BLaER1 (cell line): ENCODE results near the gene KSR1.
A peak's percentile ranks its signal among the peaks of the same experiment; 100 is the strongest.
"Not testable (repeated sequence)": the region's sequence is repeated elsewhere in the genome, so short reads cannot be mapped to it uniquely, and the experiment has no call there.

Source experiments
- H3K27ac ChIP-seq: shearing (Covaris generic); formaldehyde crosslinking; 2 replicates; pipeline ENCODE4 v1.8.1; 2022
- H3K27me3 ChIP-seq: shearing (Covaris generic); formaldehyde crosslinking; 2 replicates; pipeline ENCODE4 v1.8.1; 2022
- H3K36me3 ChIP-seq: shearing (Covaris generic); formaldehyde crosslinking; 2 replicates; pipeline ENCODE4 v1.8.1; 2022
- H3K4me1 ChIP-seq: shearing (Covaris generic); formaldehyde crosslinking; 2 replicates; pipeline ENCODE4 v1.8.1; 2022
- H3K4me2 ChIP-seq: shearing (Covaris generic); formaldehyde crosslinking; 2 replicates; pipeline ENCODE4 v1.8.1; 2022
- H3K4me3 ChIP-seq: shearing (Covaris generic); formaldehyde crosslinking; 2 replicates; pipeline ENCODE4 v1.8.1; 2022
- H3K9ac ChIP-seq: shearing (Covaris generic); formaldehyde crosslinking; 2 replicates; pipeline ENCODE4 v1.8.1; 2022
- H3K9me3 ChIP-seq: shearing (Covaris generic); formaldehyde crosslinking; 2 replicates; pipeline ENCODE4 v1.8.1; 2022
- H4K20me1 ChIP-seq: shearing (Covaris generic); formaldehyde crosslinking; 2 replicates; pipeline ENCODE4 v1.8.1; 2022
- Cebpa-rat ChIP-seq: shearing (Covaris generic); IDR thresholded peaks from 2 replicates; pipeline ENCODE4 v1.8.1; 2022

KSR1 gene

DNA sequence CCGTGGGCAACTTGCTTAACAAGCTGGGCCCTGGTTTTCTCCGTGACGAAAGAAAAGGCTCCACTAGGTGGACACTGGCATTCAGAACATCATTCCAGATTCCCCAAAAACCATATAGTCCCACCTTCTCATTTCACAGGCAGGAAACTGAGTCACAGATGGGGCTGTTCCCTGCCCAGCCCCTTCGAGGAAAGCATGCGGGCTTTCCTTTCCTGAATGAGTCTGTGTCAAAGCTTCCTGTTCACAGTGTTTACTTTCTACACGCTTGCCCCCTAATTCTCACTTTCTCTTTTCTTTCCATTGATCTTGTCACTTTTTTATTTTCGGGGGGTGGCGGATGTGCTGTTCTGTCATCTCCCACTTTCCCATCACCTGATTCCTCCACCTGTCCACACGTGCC is 164.5 kb downstream of the KSR1 start:
- peak overlapping the region; percentile 46; the same call in 1 of the 2 replicates for H3K9ac ChIP-seq
- H3K9me3 ChIP-seq, result no peaks in the 10 kb centered on the region

GRCh38 chr17:27621536-27621935 is 165.3 kb downstream of the KSR1 start:
- Histone ChIP-seq H3K4me3 (no peak overlapping the region), H3K9me3 (peaks cover 4% of the 10 kb centered on the region; the same call in 1 of the 2 replicates), H3K27ac (no peak overlapping the region), H3K4me2 (peak overlapping the region; percentile 63), H3K9ac (no peak overlapping the region), H4K20me1 (no peaks in the 10 kb centered on the region), H3K27me3 (no peaks in the 10 kb centered on the region), H3K4me1 (peaks cover 51% of the 10 kb centered on the region), H3K36me3 (peaks cover 36% of the 10 kb centered on the region)
- TF ChIP-seq Cebpa-rat, result no peak

More for the DNA sequence above, 164.5 kb downstream of the KSR1 start:
- Histone ChIP-seq H3K4me3 (no peak overlapping the region), H3K4me2 (peak overlapping the region; percentile 63), H3K27me3 (no peaks in the 10 kb centered on the region), H3K27ac (no peak overlapping the region), H3K4me1 (peaks cover 59% of the 10 kb centered on the region), H3K36me3 (peaks cover 32% of the 10 kb centered on the region), H4K20me1 (no peaks in the 10 kb centered on the region)
- TF ChIP-seq Cebpa-rat, result no peak

- no peak overlapping the region for H3K4me3 ChIP-seq
- H3K4me1 ChIP-seq, result peaks cover 46% of the 10 kb centered on the region
- H3K27ac ChIP-seq, result 0 out of 2 replicates have a peak overlapping the region, but pooled peaks have one; percentile 35
- H3K9me3 ChIP-seq, result peaks cover 9% of the 10 kb centered on the region; the same call in 1 of the 2 replicates
- peaks cover 40% of the 10 kb centered on the region for H3K36me3 ChIP-seq
- H3K27me3 ChIP-seq, result no peaks in the 10 kb centered on the region
- no peak overlapping the region for H3K9ac ChIP-seq
- no peak for TF ChIP-seq Cebpa-rat
- no peaks in the 10 kb centered on the region for H4K20me1 ChIP-seq
- H3K4me2 ChIP-seq, result peak overlapping the region; percentile 63
These were observed 165.8 kb downstream of the KSR1 start for GRCh38 chr17:27621942-27622559.

GRCh38 chr17:27622986-27623385 is 166.7 kb downstream of the KSR1 start:
- Histone ChIP-seq H3K4me1 (peaks cover 38% of the 10 kb centered on the region), H4K20me1 (no peaks in the 10 kb centered on the region), H3K9ac (no peak overlapping the region), H3K27me3 (no peaks in the 10 kb centered on the region), H3K4me3 (no peak overlapping the region), H3K9me3 (peaks cover 9% of the 10 kb centered on the region; the same call in 1 of the 2 replicates), H3K27ac (no peak overlapping the region), H3K36me3 (peaks cover 31% of the 10 kb centered on the region), H3K4me2 (peak overlapping the region; percentile 63; the same call in 1 of the 2 replicates)
- TF ChIP-seq Cebpa-rat, result no peak

- Histone ChIP-seq H3K9ac (no peak overlapping the region), H3K36me3 (peaks cover 25% of the 10 kb centered on the region; the same call in 1 of the 2 replicates), H3K4me1 (peaks cover 38% of the 10 kb centered on the region), H3K9me3 (peaks cover 9% of the 10 kb centered on the region; the same call in 1 of the 2 replicates), H3K4me3 (no peak overlapping the region), H3K27ac (no peak overlapping the region), H4K20me1 (no peaks in the 10 kb centered on the region), H3K27me3 (no peaks in the 10 kb centered on the region), H3K4me2 (0 out of 2 replicates have a peak overlapping the region, but pooled peaks have one; percentile 63)
- no peak for TF ChIP-seq Cebpa-rat
These were observed 167.4 kb downstream of the KSR1 start for GRCh38 chr17:27623614-27624013.

DNA sequence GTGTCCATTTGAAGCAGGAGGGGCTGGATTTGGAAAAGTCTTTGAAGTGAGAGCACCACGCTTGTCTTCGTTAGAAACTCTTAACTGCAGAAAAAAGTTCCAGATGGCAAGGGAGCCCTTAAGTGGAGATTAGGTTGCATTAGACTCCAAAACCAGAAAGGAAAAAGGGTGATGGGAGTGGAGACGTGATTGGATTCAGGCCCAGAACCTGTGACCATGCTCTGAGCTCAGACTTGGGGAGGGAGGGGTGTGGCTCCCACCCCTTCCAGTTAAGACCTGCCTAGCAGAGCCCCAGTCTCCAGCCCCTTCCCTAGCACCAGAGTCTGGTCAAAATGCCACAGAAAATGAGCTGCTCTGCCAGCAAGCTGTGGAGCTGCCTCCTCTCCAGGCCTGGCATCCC is 168.3 kb downstream of the KSR1 start:
- Histone ChIP-seq H3K4me1 (peaks cover 45% of the 10 kb centered on the region), H3K4me3 (no peak overlapping the region), H3K36me3 (peaks cover 25% of the 10 kb centered on the region; the same call in 1 of the 2 replicates), H3K9ac (no peak overlapping the region), H4K20me1 (no peaks in the 10 kb centered on the region), H3K27me3 (no peaks in the 10 kb centered on the region), H3K4me2 (no peak overlapping the region), H3K9me3 (peaks cover 9% of the 10 kb centered on the region; the same call in 1 of the 2 replicates), H3K27ac (no peak overlapping the region)
- no peak for TF ChIP-seq Cebpa-rat

DNA sequence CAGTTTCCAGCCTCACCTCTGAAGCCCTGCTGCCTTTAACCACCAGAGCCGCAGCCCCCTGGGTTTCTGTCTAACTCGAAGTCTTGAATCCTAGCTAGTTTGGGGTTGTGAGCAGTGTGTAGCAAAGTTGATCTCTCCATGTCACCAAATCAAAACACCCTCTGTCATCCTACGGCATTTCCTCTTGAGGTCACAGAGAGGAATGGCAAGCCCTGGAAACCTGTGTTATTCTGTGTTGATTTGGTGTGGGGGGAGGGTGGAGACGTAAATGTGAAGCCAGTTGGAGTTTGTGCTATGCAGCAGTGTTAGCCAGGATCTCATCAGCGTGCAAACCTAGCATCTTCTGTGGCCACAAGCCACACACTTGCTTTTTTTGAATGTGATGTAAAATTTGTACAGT is 169.6 kb downstream of the KSR1 start:
- Histone ChIP-seq H3K27me3 (no peaks in the 10 kb centered on the region), H3K9ac (no peak overlapping the region), H3K9me3 (peaks cover 9% of the 10 kb centered on the region; the same call in 1 of the 2 replicates), H3K4me3 (no peak overlapping the region), H3K4me1 (peaks cover 48% of the 10 kb centered on the region), H4K20me1 (no peaks in the 10 kb centered on the region), H3K4me2 (no peak overlapping the region), H3K36me3 (peaks cover 25% of the 10 kb centered on the region; the same call in 1 of the 2 replicates), H3K27ac (no peak overlapping the region)
- TF ChIP-seq Cebpa-rat, result no peak

DNA sequence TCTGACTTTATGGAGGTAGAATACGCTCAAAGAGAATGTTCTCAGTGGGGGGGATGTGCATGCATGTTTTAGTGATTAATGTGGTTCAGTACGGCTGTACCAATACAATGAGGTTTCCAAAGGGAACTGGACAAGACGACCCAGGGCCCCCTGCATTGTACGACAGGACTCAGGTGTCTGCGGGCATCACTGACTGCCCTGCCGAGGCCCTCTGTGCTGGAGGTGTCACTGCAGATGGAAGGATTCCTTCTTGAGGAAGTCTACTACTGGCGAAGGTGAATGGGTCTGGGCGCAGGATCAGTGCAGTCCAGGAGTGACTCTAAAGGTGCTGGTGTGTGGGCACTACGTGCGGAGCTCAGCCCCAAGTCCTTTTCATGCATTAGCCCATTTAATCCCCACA is 171.3 kb downstream of the KSR1 start:
- H3K4me2 ChIP-seq, result no peak overlapping the region
- peaks cover 25% of the 10 kb centered on the region; the same call in 1 of the 2 replicates for H3K36me3 ChIP-seq
- peaks cover 9% of the 10 kb centered on the region; the same call in 1 of the 2 replicates for H3K9me3 ChIP-seq
- no peaks in the 10 kb centered on the region for H3K27me3 ChIP-seq
- H3K4me3 ChIP-seq, result no peak overlapping the region
- peaks cover 42% of the 10 kb centered on the region for H3K4me1 ChIP-seq
- H3K27ac ChIP-seq, result no peak overlapping the region
- no peak for TF ChIP-seq Cebpa-rat
- H4K20me1 ChIP-seq, result no peaks in the 10 kb centered on the region
- no peak overlapping the region for H3K9ac ChIP-seq

GRCh38 chr17:27628376-27628775 is 172.1 kb downstream of the KSR1 start:
- Histone ChIP-seq H3K4me1 (peaks cover 42% of the 10 kb centered on the region), H3K4me2 (no peak overlapping the region), H4K20me1 (no peaks in the 10 kb centered on the region), H3K27ac (no peak overlapping the region), H3K9me3 (peaks cover 9% of the 10 kb centered on the region; the same call in 1 of the 2 replicates), H3K27me3 (no peaks in the 10 kb centered on the region), H3K4me3 (no peak overlapping the region), H3K9ac (no peak overlapping the region), H3K36me3 (peaks cover 25% of the 10 kb centered on the region; the same call in 1 of the 2 replicates)
- no peak for TF ChIP-seq Cebpa-rat

GRCh38 chr17:27629260-27629659 is 173.0 kb downstream of the KSR1 start:
- not testable (repeated sequence) for H4K20me1 ChIP-seq, H3K4me3 ChIP-seq, H3K27ac ChIP-seq, H3K9me3 ChIP-seq, H3K27me3 ChIP-seq, H3K9ac ChIP-seq
- Histone ChIP-seq H3K4me1 (peaks cover 48% of the 10 kb centered on the region), H3K36me3 (peaks cover 24% of the 10 kb centered on the region; the same call in 1 of the 2 replicates), H3K4me2 (0 out of 2 replicates have a peak overlapping the region, but pooled peaks have one; percentile 26)
